K562 (cell line): ENCODE results near the gene CLCN5. TPM values are rescaled to one million over a fixed set of nuclear protein-coding genes. Genes with fewer than 3 reads are reported as not detected.

Experiments
- ATAC-seq: fragments of 200-7000 bp; cut with Tn5 transposase; 3 replicates; pipeline ENCODE4 v1.9.1; 2020; ENCODE audit warnings: moderate library complexity
- BruUV-seq: library from RNA; stranded (reverse); fragments of 400-500 nt; replicated peaks from 2 replicates; lab custom pipeline; 2021; lab: Mats Ljungman, UMichigan
- CTCF ChIA-PET: fragments of 300-600 bp; formaldehyde crosslinking; extraction: SDS; loops from one replicate; lab custom pipeline; 2021; ENCODE audit warnings: low intra/inter-chr PET ratio; lab: Yijun Ruan, JAX
- POLR2A ChIA-PET: fragments of 300-600, 350-650 bp; sonication (Branson Sonifier 250); formaldehyde crosslinking; extraction: SDS; loops from one replicate; lab custom pipeline; 2021; ENCODE audit warnings: antibody characterized with exemption, inconsistent platforms; lab: Yijun Ruan, JAX
- DNase-seq, 4 experiments: peaks; one replicate each; pipeline versions ENCODE4 v3.0.0 to v3.0.0-alpha.2; 2011 to 2018; ENCODE audit warnings: low spot score in 3 of 4, mixed read lengths in 3 of 4; ENCODE audit errors: extremely low read depth in 1 of 4
- FAIRE-seq: peaks from 2 replicates; lab custom pipeline; 2011; peaks lifted over from hg19 to GRCh38; lab: Jason Lieb, UNC
- H2AFZ ChIP-seq: 2 replicates; pipeline ENCODE4 v1.6.0; 2011; ENCODE audit warnings: low read depth, low read length, control low read depth, inconsistent platforms
- H3K27ac ChIP-seq: fragments of 200-600 bp; 3 replicates; pipeline ENCODE4 v1.8.0; 2011; ENCODE audit warnings: low read depth, mild to moderate bottlenecking, control low read depth, inconsistent platforms, low read length, moderate library complexity, mixed read lengths; ENCODE audit errors: extremely low read depth
- H3K27me3 ChIP-seq, 2 experiments: fragments of 300-600 bp in 1 of 2; 2 replicates in 1 of 2; 3 replicates in 1 of 2; pipeline versions ENCODE4 v1.6.0 to v1.8.0; 2011; ENCODE audit warnings: inconsistent platforms in 2 of 2, low read length in 2 of 2, mild to moderate bottlenecking in 1 of 2, mixed read lengths in 1 of 2, moderate library complexity in 1 of 2; ENCODE audit not compliant: control insufficient read depth in 2 of 2, insufficient read depth in 2 of 2
- H3K36me3 ChIP-seq: fragments of 300-600 bp; 3 replicates; pipeline ENCODE4 v1.8.0; 2011; ENCODE audit warnings: mild to moderate bottlenecking, low read length, inconsistent platforms; ENCODE audit not compliant: control insufficient read depth, insufficient read depth
- H3K4me1 ChIP-seq, 2 experiments: fragments of 200-600 bp in 1 of 2; replicated peaks in 1 of 2; 2 replicates in 1 of 2; 3 replicates in 1 of 2; pipeline versions ENCODE4 v1.5.1 to v1.8.0; 2011; ENCODE audit warnings: inconsistent platforms in 2 of 2, low read length in 2 of 2, mild to moderate bottlenecking in 1 of 2, mixed read lengths in 1 of 2, moderate library complexity in 1 of 2; ENCODE audit not compliant: control insufficient read depth in 2 of 2, insufficient read depth in 2 of 2
- H3K4me2 ChIP-seq: 2 replicates; pipeline ENCODE4 v1.6.1; 2011; ENCODE audit warnings: low read length, control low read depth, inconsistent platforms, mixed read lengths; ENCODE audit not compliant: insufficient read depth
- H3K4me3 ChIP-seq: fragments of 200-600 bp; sonication (generic), shearing (Covaris generic); 2 replicates; pipeline ENCODE4 v1.5.1; 2016; ENCODE audit warnings: control low read depth, inconsistent platforms
- H3K79me2 ChIP-seq: fragments of 200-600 bp; 3 replicates; pipeline ENCODE4 v1.8.0; 2011; ENCODE audit warnings: low read length, inconsistent platforms; ENCODE audit not compliant: control insufficient read depth, insufficient read depth
- H3K9ac ChIP-seq, 2 experiments: 2 replicates each; pipeline versions ENCODE4 v1.6.0 to v1.6.1; 2011; ENCODE audit warnings: low read depth in 2 of 2, low read length in 2 of 2, control low read depth in 1 of 2, inconsistent platforms in 1 of 2, mild to moderate bottlenecking in 1 of 2, mixed read lengths in 1 of 2; ENCODE audit not compliant: insufficient read depth in 1 of 2
- H3K9me1 ChIP-seq: one replicate; pipeline ENCODE4 v1.6.0; 2011; ENCODE audit warnings: inconsistent platforms, mild to moderate bottlenecking, low read length, moderate library complexity; ENCODE audit not compliant: control insufficient read depth, insufficient read depth
- H3K9me3 ChIP-seq: replicated peaks from 2 replicates; pipeline ENCODE4 v1.5.1; 2011; ENCODE audit warnings: low read depth, low read length, inconsistent platforms; ENCODE audit not compliant: control insufficient read depth, insufficient read depth
- H4K20me1 ChIP-seq: replicated peaks from 2 replicates; pipeline ENCODE4 v1.6.1; 2011; ENCODE audit warnings: low read length, inconsistent platforms, mixed read lengths; ENCODE audit not compliant: control insufficient read depth, insufficient read depth
- CCAR2 ChIP-seq: fragments of 200-400 bp; formaldehyde crosslinking; IDR thresholded peaks from 2 replicates; pipeline ENCODE4 v1.6.1; 2017; ENCODE audit warnings: mild to moderate bottlenecking, low read depth, low read length
- CREM ChIP-seq: IDR thresholded peaks from 2 replicates; pipeline ENCODE4 v1.6.1; 2014; ENCODE audit warnings: antibody characterized with exemption, low read depth
- HMG20B ChIP-seq: fragments of 250-450 bp; sonication (Bioruptor Pico); IDR thresholded peaks from 2 replicates; pipeline ENCODE4 v1.5.0; 2021; ENCODE audit warnings: mild to moderate bottlenecking
- PCBP1 ChIP-seq: fragments of 200-400 bp; formaldehyde crosslinking; IDR thresholded peaks from 2 replicates; pipeline ENCODE4 v1.6.1; 2018; ENCODE audit warnings: mild to moderate bottlenecking, low read depth, low read length; ENCODE audit not compliant: poor library complexity, severe bottlenecking
- PHF21A ChIP-seq: fragments of 450-650 bp; IDR thresholded peaks from 2 replicates; pipeline ENCODE4 v1.6.1; 2017; ENCODE audit warnings: low read depth, borderline replicate concordance
- RBM25 ChIP-seq: fragments of 200-400 bp; formaldehyde crosslinking; IDR thresholded peaks from 2 replicates; pipeline ENCODE4 v1.6.1; 2018; ENCODE audit warnings: low read length, low read depth, moderate library complexity; ENCODE audit not compliant: severe bottlenecking
- RFX1 ChIP-seq: fragments of 450-650 bp; IDR thresholded peaks from 2 replicates; pipeline ENCODE4 v1.6.1; 2016; ENCODE audit warnings: mild to moderate bottlenecking, moderate library complexity
- SP2 ChIP-seq: IDR thresholded peaks from 2 replicates; pipeline ENCODE4 v1.6.1; 2011; ENCODE audit warnings: mild to moderate bottlenecking, low read depth, low read length, moderate library complexity; ENCODE audit not compliant: poor library complexity, severe bottlenecking; ENCODE audit errors: extremely low read depth
- ZFP1 ChIP-seq: fragments of 450-650 bp; formaldehyde crosslinking; IDR thresholded peaks from 2 replicates; pipeline ENCODE4 v1.4.0; 2020; ENCODE audit warnings: mild to moderate bottlenecking, mixed read lengths
- ZNF3 ChIP-seq: fragments of 250-450 bp; sonication (Bioruptor Pico); IDR thresholded peaks from 2 replicates; pipeline ENCODE4 v1.5.0; 2021; ENCODE audit warnings: mild to moderate bottlenecking, moderate library complexity
- WGBS: fragments of 100-300 bp; shearing (Covaris generic); methylation state at CpG from one replicate; pipeline ENCODE4 v1.1.6; 2016; ENCODE audit warnings: low coverage, mixed read lengths; ENCODE audit not compliant: insufficient coverage; ENCODE audit errors: missing lambda C conversion rate; 5-methylcytosine and 5-hydroxymethylcytosine counted together
- in situ Hi-C: fragments of 300-500 bp; cut with MboI; formaldehyde crosslinking; loops from 4 replicates; pipeline ENCODE4 v1.15.0; 2018; ENCODE audit warnings: inconsistent platforms, mixed read lengths
- intact Hi-C: fragments of 100-400 bp; cut with micrococcal nuclease; formaldehyde crosslinking; loops from 2 replicates; pipeline ENCODE4 v1.14.2; 2022
- polyA plus RNA-seq, 8 experiments: library from polyadenylated mRNA; depleted of rRNA in 4 of 8; stranded (reverse) in 5 of 8; unstranded in 3 of 8; fragments of >200 nt; fragmentation: Nextera tagmentation in 2 of 8; fragmentation: Illumina TruSeq in 1 of 8; extraction: Ambion mirVana in 2 of 8; extraction: Trizol in 1 of 8; gene quantifications; 2 replicates each; pipeline versions ENCODE4 v1.2.1 to v1.2.3, GENCODE V29; 2011 to 2014; ENCODE audit warnings: inconsistent platforms in 1 of 8, missing spikeins in 1 of 8
- total RNA-seq, 7 experiments: library from RNA; depleted of rRNA in 6 of 7; stranded (reverse); fragments of >200 nt in 6 of 7; fragmentation: Illumina TruSeq in 2 of 7; extraction: Trizol in 2 of 7; gene quantifications; 2 replicates each; pipeline versions ENCODE4 v1.2.1 to v1.2.3, GENCODE V29; 2011 to 2021; ENCODE audit warnings: low replicate concordance in 1 of 7
- TF ChIP-seq, protein P1 (sequence below): fragments of 450-650 bp; IDR thresholded peaks from one replicate; pipeline ENCODE4 v1.6.1; 2018; ENCODE audit warnings: mild to moderate bottlenecking, moderate library complexity; ENCODE audit not compliant: partially characterized antibody
- TF ChIP-seq, protein P2 (sequence below): sonication (generic); formaldehyde crosslinking; IDR thresholded peaks from 2 replicates; pipeline ENCODE4 v1.8.1; 2023; ENCODE audit warnings: mild to moderate bottlenecking, missing genetic modification reagents

Gene CLCN5
- total and polyA plus RNA-seq, 9 of the 15 experiments (the other 6 are each of a cell fraction or from before 2014, with no cell fraction given): 0.94 to 11.8 (median 7.1) TPM

DNA sequence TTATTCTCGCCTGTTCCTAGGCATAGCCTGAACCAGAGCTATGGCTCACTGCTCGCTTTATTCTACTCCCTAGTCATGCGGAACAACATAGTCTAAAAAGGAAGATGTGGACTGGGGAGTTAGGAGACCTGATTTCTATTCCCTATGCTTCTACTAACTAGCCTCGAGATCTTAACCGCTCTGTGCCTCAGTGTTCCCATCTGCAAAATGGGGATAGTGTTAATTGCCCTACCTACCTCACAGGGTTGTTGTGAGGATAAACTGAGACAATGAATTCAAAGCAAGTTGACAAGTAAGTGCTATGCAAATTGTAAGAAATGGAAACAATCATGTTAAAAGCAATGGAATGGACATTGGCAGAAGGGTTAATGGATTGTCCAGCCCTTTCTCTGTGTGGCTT, 176.4 kb downstream of the CLCN5 start (continued):
- TF ChIP-seq CCAR2 (no peak), RBM25 (peak; percentile 79), HMG20B (CRISPR knock-in tag) (no peak), PCBP1 (no peak), RFX1 (no peak)
- TF ChIP-seq, protein P1, sequence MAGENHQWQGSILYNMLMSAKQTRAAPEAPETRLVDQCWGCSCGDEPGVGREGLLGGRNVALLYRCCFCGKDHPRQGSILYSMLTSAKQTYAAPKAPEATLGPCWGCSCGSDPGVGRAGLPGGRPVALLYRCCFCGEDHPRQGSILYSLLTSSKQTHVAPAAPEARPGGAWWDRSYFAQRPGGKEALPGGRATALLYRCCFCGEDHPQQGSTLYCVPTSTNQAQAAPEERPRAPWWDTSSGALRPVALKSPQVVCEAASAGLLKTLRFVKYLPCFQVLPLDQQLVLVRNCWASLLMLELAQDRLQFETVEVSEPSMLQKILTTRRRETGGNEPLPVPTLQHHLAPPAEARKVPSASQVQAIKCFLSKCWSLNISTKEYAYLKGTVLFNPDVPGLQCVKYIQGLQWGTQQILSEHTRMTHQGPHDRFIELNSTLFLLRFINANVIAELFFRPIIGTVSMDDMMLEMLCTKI: no peak
- TF ChIP-seq, all 486 proteins: peak for 3

DNA sequence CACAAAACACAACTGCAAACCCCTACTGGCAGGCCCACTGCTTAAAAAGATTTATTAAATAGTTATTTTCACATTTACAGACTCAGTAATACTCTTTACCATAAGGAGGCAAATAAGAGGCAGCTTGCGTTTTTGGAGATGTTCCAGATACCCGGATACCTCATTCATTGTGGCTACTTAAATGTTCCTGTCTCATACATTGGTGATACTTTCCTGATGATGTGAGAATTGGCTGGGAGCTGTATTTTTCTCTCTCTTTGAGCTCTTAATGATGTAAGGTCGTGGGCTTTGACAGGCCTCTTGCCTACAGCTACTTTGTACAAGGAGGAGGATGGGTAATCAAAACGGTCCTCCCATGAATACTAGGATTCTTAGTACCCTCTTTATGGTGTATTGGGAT, 176.9 kb downstream of the CLCN5 start:
- no peak for DNase-seq
- ChIA-PET POLR2A (no interaction called here), CTCF (interaction anchor here (1.5 to 2.1 kb wide), 2 partner anchors 105 kb away, joined by 5 to 35 read pairs; partner anchors contain the start of gene CCNB3)
- intact Hi-C loops (no loop called here), in situ Hi-C loops (loop anchor here (10.0 kb wide), 1 partner anchor 185 kb away; no protein-coding TSS in a partner anchor)
- Histone ChIP-seq H3K27ac (no peak overlapping the region), H3K36me3 (no peaks in the 10 kb centered on the region), H3K4me2 (no peak overlapping the region), H3K27me3 (no peaks in the 10 kb centered on the region), H2AFZ (no peak overlapping the region), H3K9me1 (no peaks in the 10 kb centered on the region), H4K20me1 (no peaks in the 10 kb centered on the region), H3K79me2 (no peaks in the 10 kb centered on the region), H3K9ac (no peak overlapping the region), H3K4me3 (no peak overlapping the region), H3K4me1 (no peaks in the 10 kb centered on the region), H3K9me3 (no peaks in the 10 kb centered on the region)
- no peak for TF ChIP-seq ZNF3 (CRISPR knock-in tag)
- no peak for TF ChIP-seq SP2
- TF ChIP-seq PHF21A: no peak
- TF ChIP-seq, protein P2, sequence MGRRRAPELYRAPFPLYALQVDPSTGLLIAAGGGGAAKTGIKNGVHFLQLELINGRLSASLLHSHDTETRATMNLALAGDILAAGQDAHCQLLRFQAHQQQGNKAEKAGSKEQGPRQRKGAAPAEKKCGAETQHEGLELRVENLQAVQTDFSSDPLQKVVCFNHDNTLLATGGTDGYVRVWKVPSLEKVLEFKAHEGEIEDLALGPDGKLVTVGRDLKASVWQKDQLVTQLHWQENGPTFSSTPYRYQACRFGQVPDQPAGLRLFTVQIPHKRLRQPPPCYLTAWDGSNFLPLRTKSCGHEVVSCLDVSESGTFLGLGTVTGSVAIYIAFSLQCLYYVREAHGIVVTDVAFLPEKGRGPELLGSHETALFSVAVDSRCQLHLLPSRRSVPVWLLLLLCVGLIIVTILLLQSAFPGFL (CRISPR knock-in tag): no peak
- no peak for TF ChIP-seq ZFP1 (CRISPR knock-in tag)
- TF ChIP-seq CREM: no peak
- ATAC-seq: no peak
- BruUV-seq: no TSS peak
- no peak for FAIRE-seq
- 32% methylated on average over 4 of the region's 4 CpGs for WGBS
